ENCODE data around the gene SRPK2.

Gene SRPK2

DNA sequence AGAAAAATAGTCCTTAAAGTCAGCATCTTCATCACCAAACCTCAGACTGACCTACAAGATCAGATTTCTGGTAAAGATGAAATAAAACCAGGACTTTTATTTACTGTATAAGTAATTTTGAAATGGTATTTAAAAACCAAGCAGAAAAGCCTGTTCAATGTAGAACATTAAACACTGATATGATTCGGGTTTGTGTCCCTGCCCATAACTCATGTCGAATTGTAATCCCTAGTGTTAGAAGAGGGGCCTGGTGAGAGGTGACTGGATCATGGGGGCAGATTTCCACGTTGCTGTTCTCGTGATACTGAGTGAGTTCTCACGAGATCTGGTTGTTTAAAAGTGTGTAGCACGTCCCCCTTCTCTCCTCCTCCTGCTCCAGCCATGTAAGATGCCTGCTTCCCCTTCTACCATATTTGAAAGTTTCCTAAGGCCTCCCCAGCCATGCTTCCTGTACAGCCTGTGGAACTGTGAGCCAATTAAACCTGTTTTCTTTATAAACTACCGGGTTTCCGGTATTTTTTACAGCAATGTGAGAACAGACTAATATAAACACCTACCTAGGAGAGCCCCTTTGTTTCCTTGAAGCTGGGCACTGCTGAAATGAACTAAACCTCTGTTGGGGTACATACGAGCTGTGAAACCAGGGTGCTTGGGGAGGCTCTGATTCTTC, 254.6 kb downstream of the SRPK2 start:
- no peak for DNase-seq (ENCODE audit: low read depth)

DNA sequence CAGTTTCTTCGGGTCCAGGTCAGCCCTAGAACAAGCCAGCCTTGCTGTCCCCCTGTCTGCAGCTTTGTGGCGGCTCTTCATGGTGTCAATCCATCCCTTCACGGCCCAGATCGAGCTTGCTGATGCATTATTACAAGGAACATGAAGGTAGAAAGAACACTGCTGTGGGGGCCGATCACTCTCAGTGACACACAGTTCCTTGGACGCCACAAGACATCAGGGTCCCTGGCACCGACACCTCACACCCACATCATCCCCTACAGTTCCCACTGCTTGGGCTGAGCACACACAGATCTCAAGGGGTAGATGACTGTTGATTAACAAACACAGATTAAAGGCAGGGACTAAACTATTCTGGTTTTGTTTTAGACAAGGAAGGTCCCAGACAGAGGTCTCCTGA, 255.4 kb downstream of the SRPK2 start:
- no peak for DNase-seq (ENCODE audit: low read depth)

DNA sequence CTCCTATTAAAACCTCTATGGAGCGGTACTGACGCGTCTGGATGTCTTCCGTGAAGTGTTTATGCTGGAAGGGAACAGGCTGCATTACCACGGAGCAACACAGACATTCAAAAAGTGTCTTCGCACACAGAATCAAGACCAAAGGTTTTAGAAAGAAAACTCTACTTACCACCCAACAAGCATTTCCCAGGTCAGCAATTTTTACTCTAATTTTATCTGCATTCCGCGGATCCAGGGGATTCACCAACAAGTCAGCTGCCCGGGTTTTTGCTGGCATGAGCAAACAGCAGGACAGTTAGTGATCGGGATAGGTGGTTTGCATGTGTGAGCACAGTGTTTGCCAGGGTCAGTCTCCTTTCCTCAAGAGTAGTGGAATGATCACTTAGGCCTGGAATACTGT, 255.9 kb downstream of the SRPK2 start:
- no peak for DNase-seq (ENCODE audit: low read depth)

DNA sequence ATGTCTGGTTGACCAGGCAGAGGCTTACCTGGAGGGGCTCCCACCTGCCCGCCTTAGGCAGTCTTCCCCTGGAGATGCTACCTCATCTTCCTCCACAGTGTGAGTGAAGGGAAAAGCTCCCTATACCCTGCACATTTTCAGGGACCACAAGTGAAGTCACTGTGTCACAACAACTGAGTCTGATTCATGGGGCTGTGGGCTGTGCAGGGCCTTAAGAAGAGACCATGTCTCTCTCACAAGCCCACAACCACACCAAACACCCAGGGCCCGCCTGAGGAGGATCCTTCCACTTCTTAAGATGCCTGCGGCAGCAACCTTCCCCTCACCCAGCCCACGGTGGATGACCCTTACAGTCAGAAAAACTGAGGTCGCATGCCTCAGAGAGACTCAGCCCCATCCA, 256.4 kb downstream of the SRPK2 start:
- DNase-seq (ENCODE audit: low read depth) = no peak

DNA sequence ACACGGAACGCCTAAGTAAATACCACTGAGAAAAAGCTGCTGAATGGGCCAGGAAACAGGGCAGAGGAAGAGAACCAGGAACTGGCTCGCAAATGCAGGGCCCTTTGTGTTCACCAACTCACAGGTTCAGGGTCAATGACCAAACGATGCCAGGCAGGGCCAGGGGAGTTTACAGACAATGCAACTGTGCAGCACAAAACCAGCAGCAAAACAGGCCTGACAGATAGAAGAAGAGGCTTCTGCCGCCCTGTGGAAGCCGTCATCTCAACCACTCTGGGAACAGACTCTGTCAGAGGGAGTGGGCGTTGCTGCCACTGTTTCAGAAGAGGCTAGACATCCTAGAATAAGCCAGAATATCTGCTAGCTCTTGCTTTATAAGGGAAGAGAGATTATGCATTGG, 256.8 kb downstream of the SRPK2 start:
- DNase-seq (ENCODE audit: low read depth) = no peak

DNA sequence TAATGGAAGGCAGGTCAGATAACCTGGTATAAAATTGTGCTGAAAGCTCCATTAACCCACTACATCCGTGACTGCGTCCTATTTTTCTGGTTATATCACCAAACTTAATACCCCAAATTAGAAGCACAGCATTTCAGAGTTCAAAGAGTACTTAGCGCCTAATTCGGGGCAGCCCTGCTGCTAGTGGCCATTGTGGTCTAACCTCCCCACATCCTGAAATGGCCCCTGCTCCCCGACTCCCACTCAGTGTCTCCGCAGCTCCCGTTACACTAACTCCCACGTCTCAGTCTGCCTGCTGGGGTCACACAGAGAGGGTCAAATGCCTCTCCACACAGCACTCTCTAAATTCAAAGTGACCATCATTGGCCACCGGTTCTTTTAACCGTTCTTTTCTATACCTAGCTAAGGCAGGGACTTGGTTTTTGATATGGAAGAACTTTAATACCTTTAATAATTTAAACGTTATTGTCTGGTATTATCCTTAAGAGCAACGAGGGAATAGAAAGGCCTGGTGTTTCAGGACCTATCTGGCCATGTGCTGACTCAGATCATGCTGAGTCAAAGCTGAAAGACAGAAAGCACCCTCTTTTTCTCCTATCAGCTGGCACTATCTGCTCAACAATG, 257.6 kb downstream of the SRPK2 start:
- DNase-seq (ENCODE audit: low read depth) = no peak

DNA sequence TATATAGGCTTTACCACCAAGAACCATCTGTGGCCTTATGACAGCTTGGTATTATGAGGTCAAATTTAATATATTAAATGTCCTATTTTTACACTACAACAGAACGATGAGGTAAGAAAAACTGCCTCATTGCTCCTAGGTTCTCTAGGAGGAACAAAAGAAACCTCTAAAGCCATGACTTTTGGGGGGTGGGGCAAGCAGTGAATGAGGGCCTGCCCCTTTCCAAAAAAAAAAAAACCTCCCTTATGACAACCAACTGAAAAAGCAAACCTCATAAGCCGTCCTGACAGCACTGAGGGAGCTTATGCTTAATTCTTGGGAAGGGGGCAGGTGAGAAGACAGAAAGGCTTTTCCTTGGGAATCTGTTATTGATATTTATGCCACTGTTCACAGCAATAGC, 258.1 kb downstream of the SRPK2 start:
- DNase-seq (ENCODE audit: low read depth) = no peak

DNA sequence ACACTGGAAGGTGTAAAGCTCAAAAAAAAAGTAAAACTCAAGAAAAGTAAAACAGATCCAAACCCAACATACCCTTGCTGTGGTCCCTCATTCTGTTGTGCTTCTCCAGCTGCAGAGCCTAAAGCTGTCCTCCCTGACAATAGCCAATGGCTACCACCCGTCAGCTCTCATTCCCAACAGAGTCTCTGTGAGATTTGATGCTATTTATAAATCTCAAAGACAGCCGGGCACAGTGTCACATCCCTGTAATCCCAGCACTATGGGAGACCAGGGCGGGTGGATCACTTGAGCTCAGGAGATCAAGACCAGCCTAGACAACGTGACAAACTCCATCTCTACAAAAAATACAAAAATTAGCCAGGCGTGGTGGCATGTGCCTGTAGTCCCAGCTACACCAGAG, 258.7 kb downstream of the SRPK2 start:
- DNase-seq (ENCODE audit: low read depth) = no peak

DNA sequence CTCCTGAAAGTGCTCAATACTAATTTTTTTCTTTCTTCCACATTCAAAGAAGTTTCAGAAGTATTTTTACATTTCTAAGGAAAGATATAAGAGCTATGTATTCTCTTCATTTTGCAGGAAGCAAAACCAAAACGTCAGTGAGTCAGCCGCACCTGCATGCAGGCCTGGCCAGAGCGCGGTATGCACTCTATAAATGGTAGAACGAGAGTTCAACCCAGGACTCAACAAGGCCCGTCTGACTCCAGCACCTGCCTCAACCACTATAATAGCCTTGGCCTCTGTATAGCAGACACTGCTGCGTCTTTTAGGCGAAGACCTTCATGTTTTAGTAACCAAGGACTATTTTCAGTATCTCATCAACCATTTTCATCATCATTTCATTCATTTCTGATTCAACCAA, 261.5 kb downstream of the SRPK2 start:
- no peak for DNase-seq (ENCODE audit: low read depth)

DNA sequence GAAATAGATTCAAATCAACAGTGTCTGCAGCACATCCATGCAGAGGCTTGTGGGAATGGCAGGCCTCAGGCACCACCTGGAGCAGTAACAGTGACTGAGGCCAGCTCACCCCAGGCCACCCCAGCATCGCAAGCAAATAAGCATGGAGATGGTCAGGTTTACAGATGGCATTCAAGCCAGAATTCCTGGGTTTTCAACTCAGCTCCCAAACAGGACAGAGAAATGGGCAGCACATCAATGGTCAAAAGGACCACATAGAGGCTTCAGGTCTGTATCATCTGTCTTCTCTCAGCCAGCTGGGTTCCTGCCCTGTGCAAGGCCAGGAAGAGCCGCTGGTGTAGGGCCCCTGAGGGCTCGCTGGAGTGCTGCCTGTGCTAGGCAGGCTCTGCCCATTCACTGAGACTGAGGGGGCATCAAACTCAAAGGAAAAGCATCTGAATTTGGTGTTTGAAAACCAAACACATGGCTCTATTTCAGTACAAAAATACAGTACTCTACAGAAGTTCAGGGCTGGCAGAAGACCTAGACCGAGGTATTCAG, 262.2 kb downstream of the SRPK2 start:
- DNase-seq (ENCODE audit: low read depth) = no peak

DNA sequence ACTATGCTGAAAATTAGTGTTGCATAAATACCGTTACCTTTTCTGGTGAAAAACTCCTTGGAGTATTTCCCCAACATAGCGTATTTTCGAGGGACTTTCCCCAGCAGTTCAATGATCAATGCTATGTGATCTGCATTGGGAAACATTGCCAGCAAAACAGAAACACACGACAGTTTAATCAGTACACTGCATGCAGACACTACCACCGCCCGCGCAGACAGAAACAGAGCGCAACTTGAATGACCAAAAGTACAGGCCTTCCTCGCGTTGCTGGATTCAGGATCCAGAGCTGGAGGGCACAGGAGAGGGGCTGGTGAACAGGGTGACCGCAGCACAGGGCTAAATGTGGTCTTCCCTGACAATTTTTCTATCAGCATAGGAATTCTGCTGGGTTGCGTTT, 263.0 kb downstream of the SRPK2 start:
- no peak for DNase-seq (ENCODE audit: low read depth)

DNA sequence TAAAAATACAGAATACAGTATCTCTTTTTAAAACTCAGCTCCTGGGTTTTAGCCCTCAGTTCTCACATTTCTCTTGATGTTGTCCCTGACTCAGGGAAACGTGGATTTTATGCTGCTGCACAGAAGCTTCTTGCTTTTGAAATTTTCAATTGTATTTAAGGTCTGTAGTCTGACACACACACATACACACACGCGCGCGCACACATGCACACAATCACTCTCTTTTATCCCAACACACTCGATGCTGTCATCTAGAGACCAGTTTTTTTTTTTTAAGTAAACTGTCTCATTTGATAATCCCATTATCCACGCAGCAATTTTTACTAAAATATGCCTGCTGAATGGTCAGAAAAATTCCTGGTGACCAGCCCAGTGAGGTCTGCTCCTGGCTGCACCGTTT, 266.1 kb downstream of the SRPK2 start:
- DNase-seq (ENCODE audit: low read depth) = no peak

DNA sequence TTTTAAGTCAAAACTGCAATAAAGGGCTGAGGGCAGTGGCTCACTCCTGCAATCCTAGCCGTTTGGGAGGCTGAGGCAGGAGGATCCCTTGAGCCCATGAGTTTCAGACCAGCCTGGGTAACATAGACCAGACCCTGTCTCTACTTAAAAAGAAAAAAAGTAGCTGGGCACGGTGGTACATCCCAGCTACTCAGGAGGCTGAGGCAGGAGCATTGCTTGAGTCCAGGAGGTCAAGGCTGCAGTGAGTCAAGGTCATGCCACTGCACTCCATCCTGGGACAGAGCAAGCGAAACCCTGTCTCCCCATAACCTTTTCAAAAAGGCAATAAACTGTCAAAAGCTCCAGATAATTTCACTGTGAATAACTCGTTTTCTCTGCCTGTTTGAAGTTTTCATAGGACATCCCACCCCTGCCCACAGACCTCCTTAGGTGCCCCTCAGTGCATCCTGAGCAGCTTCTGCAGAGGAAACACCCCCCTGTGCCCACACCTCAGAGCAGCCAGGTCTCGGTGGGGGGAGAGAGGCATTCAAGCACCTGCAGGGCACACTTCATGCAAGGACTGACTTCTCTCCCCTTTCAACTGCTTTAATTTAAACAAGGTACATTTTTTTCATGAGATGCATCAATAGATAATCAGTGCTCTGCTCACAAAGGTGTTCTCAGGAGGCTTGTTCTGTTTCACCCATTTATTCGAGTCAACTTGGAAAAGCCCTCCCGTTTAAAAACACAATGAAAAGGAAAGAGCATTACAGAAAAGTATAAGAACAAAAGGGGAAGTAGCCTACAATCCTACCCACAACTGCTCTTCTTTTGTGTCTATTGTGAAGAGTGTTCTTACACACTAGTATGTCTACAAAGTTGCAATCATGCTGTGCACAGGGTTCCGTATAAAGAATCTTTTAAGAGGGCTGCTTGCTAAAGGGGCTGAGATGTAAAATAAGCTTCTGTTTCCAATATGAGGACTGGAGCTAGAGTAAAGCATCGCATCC, 269.8 kb downstream of the SRPK2 start:
- DNase-seq (ENCODE audit: low read depth) = no peak

DNA sequence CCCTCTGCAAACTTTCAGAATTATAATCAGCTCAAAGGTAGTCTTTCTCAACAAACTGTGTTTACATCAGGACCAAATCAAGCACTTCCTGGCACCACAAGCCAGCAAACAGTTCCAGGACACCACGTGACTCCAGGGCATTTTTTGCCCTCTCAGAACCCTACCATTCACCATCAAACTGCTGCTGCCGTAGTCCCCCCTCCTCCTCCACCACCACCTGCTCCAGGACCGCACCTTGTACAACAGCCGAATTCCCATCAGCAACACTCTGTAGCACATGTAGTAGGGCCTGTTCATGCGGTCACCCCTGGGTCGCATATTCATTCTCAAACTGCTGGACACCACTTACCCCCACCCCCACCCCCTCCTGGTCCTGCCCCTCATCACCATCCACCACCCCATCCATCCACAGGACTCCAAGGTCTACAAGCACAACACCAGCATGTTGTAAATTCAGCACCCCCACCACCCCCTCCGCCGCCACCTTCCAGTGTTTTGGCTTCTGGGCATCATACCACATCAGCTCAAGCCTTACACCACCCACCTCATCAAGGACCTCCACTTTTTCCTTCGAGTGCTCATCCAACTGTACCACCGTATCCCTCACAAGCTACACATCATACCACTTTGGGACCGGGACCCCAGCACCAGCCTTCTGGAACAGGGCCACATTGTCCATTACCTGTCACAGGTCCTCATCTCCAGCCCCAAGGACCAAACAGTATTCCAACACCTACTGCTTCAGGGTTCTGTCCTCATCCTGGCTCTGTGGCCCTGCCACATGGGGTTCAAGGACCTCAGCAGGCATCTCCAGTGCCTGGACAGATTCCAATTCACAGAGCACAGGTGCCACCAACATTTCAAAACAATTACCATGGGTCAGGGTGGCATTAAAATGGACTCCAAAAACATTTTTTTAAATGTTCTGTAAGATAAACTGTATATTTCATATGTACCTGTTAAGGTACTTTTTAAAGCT, 276.0 kb downstream of the SRPK2 start:
- DNase-seq (ENCODE audit: low read depth) = no peak

DNA sequence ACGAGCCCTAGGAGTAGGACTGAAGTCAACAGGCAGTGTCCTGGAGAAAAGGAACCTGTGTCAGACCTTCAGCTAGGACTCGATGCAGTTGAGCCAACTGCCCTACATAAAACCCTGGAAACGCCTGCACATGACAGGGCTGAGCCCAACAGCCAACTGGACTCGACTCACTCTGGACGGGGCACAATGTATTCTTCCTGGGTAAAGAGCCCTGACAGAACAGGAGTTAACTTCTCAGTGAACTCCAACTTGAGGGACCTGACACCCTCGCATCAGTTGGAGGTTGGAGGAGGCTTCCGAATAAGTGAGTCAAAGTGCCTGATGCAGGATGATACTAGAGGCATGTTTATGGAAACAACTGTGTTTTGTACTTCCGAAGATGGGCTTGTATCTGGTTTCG, 281.3 kb downstream of the SRPK2 start:
- no peak for DNase-seq (ENCODE audit: low read depth)

DNA sequence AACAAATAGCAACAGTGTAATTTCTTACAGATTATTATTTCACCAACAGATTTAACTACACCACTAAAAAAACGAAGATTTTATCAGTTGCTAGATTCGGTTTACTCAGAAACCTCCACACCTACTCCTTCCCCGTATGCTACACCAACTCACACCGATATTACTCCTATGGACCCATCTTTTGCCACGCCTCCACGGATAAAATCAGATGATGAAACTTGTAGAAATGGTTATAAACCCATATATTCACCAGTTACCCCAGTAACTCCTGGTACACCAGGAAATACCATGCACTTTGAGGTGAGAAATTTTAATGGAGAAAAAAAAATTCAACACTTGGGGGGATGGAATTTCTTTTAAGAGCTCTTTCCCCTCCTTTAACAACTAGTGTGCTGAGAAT, 282.2 kb downstream of the SRPK2 start:
- no peak for DNase-seq (ENCODE audit: low read depth)

DNA sequence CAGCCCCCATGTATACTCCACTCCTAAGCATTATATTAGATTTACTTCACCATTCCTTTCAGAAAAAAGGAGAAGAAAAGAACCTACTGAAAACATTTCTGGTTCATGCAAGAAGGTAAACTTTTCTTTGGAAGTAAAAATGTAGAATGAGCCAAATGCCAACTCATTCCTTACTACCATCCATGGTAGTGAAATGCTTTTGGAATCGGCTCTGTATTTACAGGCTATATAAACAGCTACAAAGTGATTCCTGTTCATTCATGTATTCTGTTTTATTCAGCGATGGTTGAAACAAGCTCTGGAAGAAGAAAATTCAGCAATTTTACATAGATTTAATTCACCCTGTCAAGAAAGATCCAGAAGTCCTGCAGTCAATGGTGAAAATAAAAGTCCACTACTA, 283.1 kb downstream of the SRPK2 start:
- DNase-seq (ENCODE audit: low read depth) = no peak

DNA sequence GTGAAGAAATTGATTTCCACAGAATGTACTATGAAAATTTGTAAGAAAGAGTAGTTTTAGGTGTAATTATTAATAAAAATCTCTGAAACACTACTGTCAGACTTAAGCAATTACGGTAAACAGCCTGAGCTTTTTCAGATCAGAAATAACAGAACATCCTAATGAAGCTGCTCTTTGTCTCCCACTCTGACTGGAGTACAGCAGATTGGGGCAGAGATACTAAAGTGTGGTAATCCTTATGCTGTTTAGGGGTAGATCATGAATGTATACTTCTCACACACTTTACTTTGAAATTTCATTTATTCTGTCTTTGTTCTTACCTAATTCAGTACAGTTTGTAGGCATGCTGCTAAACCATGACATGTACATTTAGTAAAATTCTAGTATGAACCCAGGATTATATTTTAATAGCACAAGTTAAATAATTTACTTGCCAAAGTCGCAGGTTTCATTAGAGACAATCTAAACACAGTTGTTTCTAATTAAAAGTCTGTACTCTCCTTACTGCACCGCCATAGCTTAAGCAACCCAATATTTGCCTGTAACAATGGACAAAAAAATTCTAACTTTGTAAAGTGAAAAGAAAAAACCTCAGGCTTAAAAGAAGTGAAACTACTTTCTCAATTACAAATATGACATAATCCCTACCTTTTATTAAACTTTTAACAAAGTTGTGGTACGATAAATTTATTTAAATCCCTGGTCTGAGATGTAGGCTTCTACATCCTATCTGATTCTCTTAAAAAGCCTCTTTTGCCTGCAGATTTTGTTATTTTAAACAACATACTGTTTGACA, 286.0 kb downstream of the SRPK2 start:
- no peak for DNase-seq (ENCODE audit: low read depth)

DNA sequence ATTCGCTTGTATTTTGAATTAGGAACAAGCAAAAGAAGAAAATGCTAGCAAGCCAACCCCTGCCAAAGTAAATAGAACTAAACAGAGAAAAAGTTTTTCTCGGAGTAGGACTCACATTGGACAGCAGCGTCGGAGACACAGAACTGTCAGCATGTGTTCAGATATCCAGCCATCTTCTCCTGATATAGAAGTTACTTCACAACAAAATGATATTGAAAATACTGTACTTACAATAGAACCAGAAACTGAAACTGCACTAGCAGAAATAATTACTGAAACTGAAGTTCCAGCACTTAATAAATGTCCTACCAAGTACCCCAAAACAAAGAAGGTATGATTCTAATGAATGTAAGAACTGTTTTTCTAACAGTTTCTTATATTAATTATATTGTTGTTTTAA, 286.9 kb downstream of the SRPK2 start:
- no peak for DNase-seq (ENCODE audit: low read depth)

DNA sequence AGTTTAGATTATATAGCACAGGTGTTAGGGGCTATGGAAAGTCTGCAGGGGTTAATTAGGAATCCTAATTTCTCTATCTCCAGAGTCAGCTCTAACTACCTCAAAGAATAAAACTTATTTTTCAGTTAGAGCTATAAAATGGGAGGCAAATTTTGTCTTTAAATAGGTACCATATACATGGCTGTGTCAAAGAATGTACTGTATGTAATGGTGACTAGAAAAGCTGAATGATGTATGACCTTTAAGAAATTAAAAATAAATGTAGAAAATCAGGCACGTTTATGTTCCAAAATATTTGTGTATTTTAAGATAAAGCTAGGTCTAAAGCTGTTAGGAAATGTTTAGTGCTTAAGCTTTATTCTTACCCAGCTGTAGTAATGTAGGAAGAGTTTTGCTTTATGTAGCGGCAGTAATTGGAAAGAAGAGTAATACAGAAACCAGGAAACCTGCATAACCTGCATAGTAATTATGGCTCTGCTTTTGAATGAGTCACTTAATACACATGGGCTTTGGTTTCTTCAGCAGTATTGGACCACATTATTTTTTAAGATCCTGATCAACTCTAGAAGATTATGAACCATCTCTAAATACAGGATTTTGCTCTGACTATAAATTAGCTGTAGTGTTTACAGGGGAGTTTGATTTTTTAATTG, 289.7 kb downstream of the SRPK2 start:
- no peak for DNase-seq (ENCODE audit: low read depth)

All from HS-5 (cell line).